Daoy (cell line): ENCODE data around the gene SHH. TPM values are rescaled to one million over a fixed set of nuclear protein-coding genes. Genes with fewer than 3 reads are reported as not detected.

Source experiments
- DNase-seq: peaks from one replicate; pipeline ENCODE4 v3.0.0-alpha.2; 2015; ENCODE audit warnings: low read depth
- total RNA-seq: library from RNA; depleted of rRNA; stranded (reverse); fragments of >200 nt; shearing (Covaris generic); gene quantifications from 2 replicates; pipeline ENCODE4 v1.2.3, GENCODE V29; 2014; rRNA removed

The SHH gene
- total RNA-seq = 0.60 and 0.86 TPM in 2 replicates

GRCh38 chr7:155811895-155812761 lies at the start of gene SHH:
Gene SHH, minus strand, starts transcription at chr7:155812463. Its CDS starts 341 bp downstream, at chr7:155812122.
- DNase-seq = peak; percentile 70

DNA sequence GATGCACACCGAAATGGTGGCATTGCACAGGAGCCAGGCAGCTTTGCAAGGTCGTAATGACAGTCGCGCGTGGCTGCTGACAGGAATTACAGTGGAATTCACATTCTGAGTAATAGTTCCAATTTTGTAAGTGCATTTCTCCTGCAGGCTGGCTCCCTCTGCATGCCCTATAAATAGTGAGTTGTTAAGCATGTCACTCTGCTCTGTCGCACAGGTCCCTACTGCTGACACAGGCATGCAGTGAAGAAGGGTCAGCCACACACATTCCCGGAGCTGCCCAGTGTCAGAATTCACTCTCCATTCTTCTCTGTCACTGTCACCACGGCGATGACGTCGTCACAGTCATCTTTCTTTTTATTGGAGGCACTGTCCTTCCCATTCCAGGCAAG lies 49.2 kb upstream of the SHH start:
- DNase-seq = no peak

DNA sequence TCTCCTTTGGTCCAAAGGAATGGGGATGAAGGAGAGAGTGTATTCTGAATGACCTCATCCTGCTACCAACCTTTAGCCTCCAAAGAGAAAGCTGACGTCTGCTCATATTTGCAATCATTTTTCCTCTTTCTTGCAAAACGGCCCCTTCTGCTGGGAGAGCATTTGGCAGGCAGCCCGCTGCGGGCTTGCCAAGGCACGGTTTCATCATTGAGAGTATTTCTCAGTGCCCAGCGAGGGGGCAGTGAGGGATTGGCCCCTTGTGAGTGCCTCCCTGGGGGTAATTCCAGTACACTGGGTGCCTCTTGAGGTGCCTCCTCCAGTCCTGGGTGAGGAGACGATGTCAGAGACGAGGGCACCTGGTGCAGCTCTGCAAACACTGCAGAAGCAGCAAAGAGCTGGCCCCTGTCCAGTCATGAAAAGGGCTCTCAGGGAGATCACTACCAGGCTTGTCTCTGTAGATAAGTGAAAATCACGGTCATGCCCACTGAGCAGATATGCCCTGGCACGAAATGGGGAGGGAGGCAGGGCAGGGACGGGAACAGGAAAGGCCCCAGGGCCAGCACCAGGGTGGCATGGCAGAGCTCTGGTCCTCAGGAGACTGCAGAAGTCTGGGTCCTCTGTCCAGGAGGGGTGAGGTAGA lies 48.7 kb upstream of the SHH start:
- DNase-seq = peak; percentile 69

- DNase-seq = no peak
These were observed 48.2 kb upstream of the SHH start for GRCh38 chr7:155860461-155860839.

DNA sequence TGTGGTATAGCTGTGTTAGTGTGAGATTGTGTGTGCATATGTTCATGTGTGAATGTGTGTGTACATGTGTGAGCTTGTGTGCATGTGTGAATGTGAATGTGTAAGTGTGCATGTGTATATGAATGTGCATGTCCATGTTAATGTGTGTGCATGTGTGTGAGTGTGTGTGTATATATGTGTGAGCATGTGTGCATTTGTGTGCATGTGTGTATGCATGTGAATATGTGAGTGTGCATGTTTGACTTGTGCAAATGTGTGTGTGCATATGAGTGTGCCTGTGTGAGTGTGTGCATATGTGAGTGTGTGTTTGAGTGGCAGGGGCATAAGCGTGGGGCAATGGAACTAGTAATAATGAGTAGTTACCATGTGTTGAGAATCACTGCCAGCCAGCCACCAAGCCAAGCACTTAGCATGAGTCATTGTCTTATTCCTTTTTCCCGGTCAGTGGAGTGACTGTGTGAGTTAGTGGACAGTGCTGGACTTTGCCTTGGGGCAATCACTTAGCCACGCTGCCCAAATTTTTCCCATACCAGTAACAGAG lies 46.3 kb upstream of the SHH start:
- DNase-seq = peak; percentile 63

GRCh38 chr7:155857141-155857540 lies 44.9 kb upstream of the SHH start:
- DNase-seq = no peak

DNA sequence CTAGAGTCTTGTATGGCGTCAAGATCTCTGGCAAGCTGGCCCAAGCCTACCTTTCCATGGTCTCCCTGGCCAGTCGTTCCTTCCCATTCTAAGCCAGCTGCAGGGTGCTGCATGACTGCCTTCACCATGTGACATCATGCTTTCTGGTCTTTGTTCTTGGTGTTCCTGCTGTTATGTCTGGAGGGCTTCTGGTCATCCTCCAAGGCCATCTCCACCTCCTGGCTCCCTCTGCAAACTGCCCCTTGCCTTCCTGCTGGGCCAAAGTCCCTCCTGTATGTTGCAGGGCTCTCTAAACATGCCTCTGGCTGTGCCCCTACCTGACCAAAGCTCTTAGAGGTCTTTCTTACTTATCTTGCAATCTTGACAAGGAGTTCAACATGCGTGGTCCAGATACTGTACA lies 44.4 kb upstream of the SHH start:
- no peak for DNase-seq

GRCh38 chr7:155852426-155853301 lies 40.4 kb upstream of the SHH start:
- DNase-seq = no peak

GRCh38 chr7:155851892-155852291 lies 39.6 kb upstream of the SHH start:
- DNase-seq = no peak

DNA sequence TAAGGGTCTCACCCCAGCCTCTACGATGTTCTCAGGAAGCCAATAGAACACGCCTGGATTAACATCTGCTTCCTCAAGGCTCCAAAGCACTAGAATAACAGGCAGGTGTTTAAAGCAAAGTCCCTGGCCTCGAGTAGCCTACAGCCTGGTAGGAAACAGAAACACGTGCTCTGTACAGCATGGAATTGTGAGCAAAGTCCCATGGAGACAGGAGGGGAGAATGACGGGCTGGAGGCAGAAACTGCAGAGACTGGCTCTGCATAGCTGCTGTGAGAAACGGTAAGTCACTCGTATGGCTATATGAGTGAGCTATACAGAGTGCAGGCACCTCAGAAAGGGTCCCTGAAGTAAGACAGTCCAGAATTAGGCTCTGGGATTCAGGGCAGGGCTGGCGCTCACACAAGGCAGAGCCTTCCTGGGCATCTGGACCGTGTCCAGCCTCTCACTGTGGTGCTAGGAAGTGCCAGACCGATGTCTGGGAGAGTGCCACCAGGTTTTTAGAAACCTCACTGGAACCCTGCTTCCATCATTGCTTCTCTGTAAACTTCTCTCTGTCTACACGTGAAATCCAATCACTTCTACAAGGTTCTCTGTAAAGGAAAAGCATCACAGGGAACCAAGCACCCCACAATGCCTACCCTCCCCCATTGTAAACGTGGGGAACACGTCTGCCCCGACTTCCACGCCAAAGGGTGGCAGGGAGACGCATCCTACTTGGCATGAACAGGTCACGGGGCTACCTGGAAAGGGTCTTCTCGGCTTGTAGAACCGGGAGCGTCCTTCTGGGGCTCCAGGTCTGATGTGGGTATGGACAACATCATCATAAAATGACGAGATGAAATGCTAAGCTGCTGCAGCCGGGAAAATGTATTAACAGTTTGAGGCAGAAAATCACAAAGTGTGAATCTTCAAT lies 38.8 kb upstream of the SHH start:
- no peak for DNase-seq

GRCh38 chr7:155850001-155850436 lies 37.8 kb upstream of the SHH start:
- DNase-seq = no peak

DNA sequence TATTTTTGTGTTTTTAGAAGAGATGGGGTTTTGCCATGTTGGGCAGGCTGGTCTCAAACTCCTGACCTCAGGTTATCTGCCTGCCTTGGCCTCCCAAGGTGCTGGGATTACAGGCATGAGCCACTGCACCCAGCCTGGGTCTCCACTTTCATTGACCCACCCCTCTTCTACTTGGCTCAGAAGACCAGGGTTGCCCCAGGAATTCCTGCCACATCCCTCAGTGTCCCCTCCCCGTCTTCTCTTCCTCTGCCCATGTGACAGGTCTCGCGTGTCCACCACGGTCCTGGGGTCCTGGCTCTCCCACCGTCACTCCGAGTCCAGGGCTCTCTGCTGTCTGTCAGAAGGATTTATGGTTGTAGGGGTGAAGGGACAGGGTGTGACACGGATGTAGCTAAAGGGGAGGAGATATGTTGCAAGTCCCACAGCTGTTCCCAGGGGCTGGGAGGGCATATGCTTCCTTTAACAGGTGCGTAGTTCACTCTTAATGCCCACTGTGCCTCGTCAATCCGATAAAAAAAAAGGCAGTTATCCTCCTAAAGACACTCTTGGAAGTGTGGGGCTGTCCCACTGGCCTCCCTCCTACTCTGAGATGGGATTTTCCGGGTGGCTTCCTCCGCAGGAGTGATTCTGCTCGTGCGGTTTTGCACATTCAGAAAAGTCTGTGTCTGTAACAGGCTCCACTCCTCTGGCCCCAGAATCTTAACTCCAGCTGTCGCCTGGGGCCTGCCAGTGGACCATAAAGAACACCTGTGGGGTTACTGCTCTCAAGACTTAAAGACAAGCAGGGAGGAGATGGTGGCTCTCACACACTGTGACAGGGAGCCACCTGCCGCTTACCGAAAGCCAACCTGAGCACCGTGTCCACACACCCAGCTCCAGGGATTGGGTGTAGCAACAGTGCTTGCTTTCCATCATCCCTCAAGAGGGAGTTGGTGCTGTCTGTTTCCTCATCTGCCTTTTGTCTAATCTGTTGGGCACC lies 36.7 kb upstream of the SHH start:
- DNase-seq = no peak

- DNase-seq = no peak
These were observed 35.7 kb upstream of the SHH start for GRCh38 chr7:155847821-155848435.

DNA sequence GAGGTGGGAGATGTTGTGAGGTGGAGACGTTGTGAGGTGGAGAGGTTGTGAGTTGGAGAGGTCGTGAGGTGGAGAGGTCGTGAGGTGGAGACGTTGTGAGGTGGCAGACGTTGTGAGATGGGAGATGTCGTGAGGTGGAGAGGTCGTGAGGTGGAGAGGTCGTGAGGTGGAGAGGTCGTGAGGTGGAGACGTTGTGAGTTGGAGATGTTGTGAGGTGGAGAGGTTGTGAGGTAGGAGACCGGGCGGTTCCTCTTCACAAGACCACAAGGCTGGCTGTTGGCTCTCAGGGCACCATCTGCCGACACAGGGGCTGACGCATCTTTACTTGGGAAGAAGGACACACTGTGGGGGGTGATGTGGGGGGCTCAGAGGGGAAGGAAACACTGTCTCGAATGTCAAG lies 34.7 kb upstream of the SHH start:
- no peak for DNase-seq

GRCh38 chr7:155846156-155846555 lies 33.9 kb upstream of the SHH start:
- no peak for DNase-seq

GRCh38 chr7:155845226-155845625 lies 33.0 kb upstream of the SHH start:
- no peak for DNase-seq

- no peak for DNase-seq
These were observed 32.3 kb upstream of the SHH start for GRCh38 chr7:155844526-155844925.

DNA sequence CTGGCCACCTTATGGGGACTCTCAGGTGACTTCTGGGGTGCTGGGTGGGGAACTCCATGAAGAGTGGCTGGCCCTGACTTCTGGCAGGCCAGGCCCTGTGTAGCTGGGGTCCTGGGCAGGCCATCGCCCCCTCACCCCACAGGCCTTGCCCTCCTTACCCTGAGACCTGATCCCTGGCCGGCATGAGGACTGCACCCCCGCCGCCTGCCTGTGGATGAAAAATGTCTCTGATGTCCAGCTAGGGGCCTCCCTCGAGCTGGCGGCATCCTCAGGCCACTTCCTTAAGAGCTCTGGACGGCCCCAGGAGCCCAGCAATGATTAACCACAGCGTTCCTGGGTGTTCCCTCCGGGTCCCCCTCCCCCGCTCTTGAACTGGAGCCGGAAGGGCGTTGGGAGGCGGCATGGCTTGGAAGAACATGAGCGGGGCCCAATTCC lies 31.8 kb upstream of the SHH start:
- DNase-seq = no peak

GRCh38 chr7:155843426-155844018 lies 31.3 kb upstream of the SHH start:
- DNase-seq = no peak
